Upper lobe of left lung (tissue), 6 donors: ENCODE results near the gene SERPINA9. TPM values are rescaled to one million over a fixed set of nuclear protein-coding genes. Genes with fewer than 3 reads are reported as not detected.

Source experiments
- ATAC-seq, 2 donors: fragments of 200-7000 bp; cut with Tn5 transposase; one replicate each; pipeline ENCODE4 v1.9.1; 2022; ENCODE audit warnings: mild to moderate bottlenecking in 2 of 2, moderate library complexity in 2 of 2; ENCODE audit not compliant: low FRiP score in 2 of 2
- DNase-seq, 2 donors: peaks; one replicate each; pipeline ENCODE4 v3.0.0-alpha.2; 2019 to 2020
- H3K27ac ChIP-seq, 4 donors: fragments of 200-600 bp; sonication (generic); one replicate each; pipeline ENCODE4 v1.5.1; 2016 to 2019
- H3K27me3 ChIP-seq, 4 donors: fragments of 200-600 bp; sonication (generic); one replicate each; pipeline ENCODE4 v1.5.1; 2017 to 2019
- H3K36me3 ChIP-seq, 4 donors: fragments of 200-600 bp; sonication (generic); one replicate each; pipeline ENCODE4 v1.5.1; 2016 to 2019
- H3K4me1 ChIP-seq, 4 donors: fragments of 200-600 bp; sonication (generic); one replicate each; pipeline ENCODE4 v1.5.1; 2018 to 2019
- H3K4me3 ChIP-seq, 4 donors: fragments of 200-600 bp; sonication (generic); one replicate each; pipeline ENCODE4 v1.5.1; 2017 to 2019; ENCODE audit warnings: mild to moderate bottlenecking in 2 of 4, moderate library complexity in 1 of 4
- H3K9me3 ChIP-seq, 4 donors: fragments of 200-600 bp; sonication (generic); one replicate each; pipeline ENCODE4 v1.5.1; 2018 to 2019
- CTCF ChIP-seq, 6 experiments: fragments of 450-650 bp in 4 of 6; fragments of 200-600 bp in 2 of 6; sonication (generic) in 2 of 6; IDR thresholded peaks; one replicate each; pipeline ENCODE4 v1.5.1; 2016 to 2019; ENCODE audit warnings: antibody characterized with exemption in 6 of 6
- EP300 ChIP-seq, 4 donors: sonication (generic); formaldehyde crosslinking; IDR thresholded peaks; one replicate each; pipeline ENCODE4 v1.5.1; 2017; ENCODE audit warnings: antibody characterized with exemption in 4 of 4, control low read depth in 2 of 4
- POLR2A ChIP-seq, 4 donors: fragments of 450-650 bp; IDR thresholded peaks; one replicate each; pipeline ENCODE4 v1.5.1; 2016 to 2017; ENCODE audit warnings: antibody characterized with exemption in 4 of 4, mild to moderate bottlenecking in 2 of 4
- POLR2AphosphoS5 ChIP-seq, 2 donors: sonication (generic); formaldehyde crosslinking; IDR thresholded peaks; one replicate each; pipeline ENCODE4 v1.5.1; 2017; ENCODE audit warnings: antibody characterized with exemption in 2 of 2
- WGBS, 2 donors: methylation state at CpG; one replicate each; pipeline ENCODE4 v1.1.5; 2017 to 2018; 5-methylcytosine and 5-hydroxymethylcytosine counted together
- total RNA-seq, 6 donors: library from RNA; depleted of rRNA in 4 of 6; stranded (reverse); fragments of >200 nt in 4 of 6; gene quantifications; one replicate each; pipeline versions ENCODE4 v1.1.0 to v1.2.1, GENCODE V29; 2016 to 2021
- donor health status: DM: no; HTN: no; CAD: no; lungs with moderate emphysema.
- donor health status: DM: no; HTN: yes; CAD: no; lungs with severe emphysema.

SERPINA9 gene
- total RNA-seq, 6 donors from 2014 or later: 0.14 TPM; not detected in 5

- peak in 1 of 2 donors; percentile 63 for ATAC-seq
- TF ChIP-seq CTCF (IDR thresholded peaks at IDR 0.05) (no peak), EP300 (IDR thresholded peaks at IDR 0.05) (no peak), POLR2A (IDR thresholded peaks at IDR 0.05) (no peak), POLR2AphosphoS5 (IDR thresholded peaks at IDR 0.05) (no peak)
- 81 to 87% methylated on average over 15 to 16 of the region's 16 CpGs for WGBS, 2 donors
Observed at GRCh38 chr14:94473666-94474410, 2.2 kb downstream of the SERPINA9 start.

DNA sequence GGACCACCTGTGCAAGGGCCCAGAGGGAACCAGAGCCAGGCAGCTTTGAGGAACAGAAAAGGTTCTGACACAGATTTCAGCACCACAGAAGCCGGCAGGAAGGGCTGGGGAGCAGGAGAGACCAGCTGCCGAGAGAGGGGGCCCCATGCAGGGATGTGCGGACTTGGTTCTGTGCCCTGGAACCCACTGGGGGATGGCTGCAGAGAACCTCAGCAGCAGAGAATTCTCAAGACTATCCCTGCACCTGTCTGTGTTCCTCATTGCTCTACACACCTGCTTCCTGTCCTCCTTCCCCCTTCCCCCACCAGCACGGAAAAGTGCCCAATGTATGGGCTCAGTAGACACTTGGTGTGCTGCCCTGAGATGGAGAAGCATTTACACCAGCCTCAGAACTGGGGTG, 3.2 kb downstream of the SERPINA9 start:
- ATAC-seq (no peak), DNase-seq (no peak)
- no peaks in the 10 kb centered on the region for H3K36me3 ChIP-seq
- no peaks in the 10 kb centered on the region for H3K9me3 ChIP-seq
- WGBS, 2 donors: 64 to 70% methylated on average over 4 of the region's 4 CpGs
- TF ChIP-seq CTCF (IDR thresholded peaks at IDR 0.05) (no peak), POLR2AphosphoS5 (IDR thresholded peaks at IDR 0.05) (no peak), POLR2A (IDR thresholded peaks at IDR 0.05) (no peak), EP300 (IDR thresholded peaks at IDR 0.05) (no peak)
- no peak overlapping the region for H3K27ac ChIP-seq
- no peaks in the 10 kb centered on the region for H3K4me1 ChIP-seq
- no peaks in the 10 kb centered on the region for H3K27me3 ChIP-seq
- no peak overlapping the region for H3K4me3 ChIP-seq

More at GRCh38 chr14:94473666-94474410, 2.2 kb downstream of the SERPINA9 start:
- Histone ChIP-seq H3K27ac (no peak overlapping the region), H3K4me3 (no peak overlapping the region), H3K36me3 (no peaks in the 10 kb centered on the region), H3K9me3 (peaks cover 2 to 9% (median 8%) of the 10 kb centered on the region in 4 donors), H3K4me1 (no peaks in the 10 kb centered on the region), H3K27me3 (no peaks in the 10 kb centered on the region)
- DNase-seq: peak in 1 of 2 donors; percentile 25

DNA sequence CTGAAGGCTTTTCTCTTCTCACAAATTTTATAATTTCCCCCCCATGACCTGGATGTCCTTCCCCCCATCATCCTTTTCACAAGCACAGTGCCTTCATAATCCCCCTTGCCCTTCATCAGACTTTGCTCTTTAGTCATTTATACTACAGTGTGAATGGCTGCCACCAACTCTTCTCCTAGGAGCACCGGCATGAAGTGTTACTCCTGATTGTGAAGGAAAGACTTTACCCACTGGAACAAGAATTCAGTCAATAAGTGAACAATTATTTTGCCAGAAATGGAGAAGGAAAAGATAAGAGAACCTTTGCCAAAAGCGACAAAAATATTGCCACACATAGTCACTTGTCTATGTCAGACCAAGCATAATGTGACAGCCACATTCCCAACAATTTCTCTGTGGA, 5.0 kb downstream of the SERPINA9 start:
- DNase-seq (no peak), ATAC-seq (no peak)
- no peaks in the 10 kb centered on the region for H3K36me3 ChIP-seq
- TF ChIP-seq POLR2A (IDR thresholded peaks at IDR 0.05) (no peak), POLR2AphosphoS5 (IDR thresholded peaks at IDR 0.05) (no peak)
- no peak overlapping the region for H3K27ac ChIP-seq
- H3K4me3 ChIP-seq: no peak overlapping the region
- WGBS, 2 donors: 91 to 98% methylated on average over 2 of the region's 2 CpGs
- H3K27me3 ChIP-seq: no peaks in the 10 kb centered on the region
- no peaks in the 10 kb centered on the region for H3K9me3 ChIP-seq
- no peaks in the 10 kb centered on the region for H3K4me1 ChIP-seq

GRCh38 chr14:94470311-94470710, 5.7 kb downstream of the SERPINA9 start:
- no peak for DNase-seq
- H3K36me3 ChIP-seq: no peaks in the 10 kb centered on the region
- H3K27me3 ChIP-seq: no peaks in the 10 kb centered on the region
- H3K9me3 ChIP-seq: peaks cover 0 to 3% (median 1%) of the 10 kb centered on the region in 4 donors
- H3K27ac ChIP-seq: no peak overlapping the region
- no peak overlapping the region for H3K4me3 ChIP-seq
- no peak for ATAC-seq
- TF ChIP-seq POLR2AphosphoS5 (IDR thresholded peaks at IDR 0.05): no peak
- no peak for TF ChIP-seq POLR2A (IDR thresholded peaks at IDR 0.05)
- TF ChIP-seq CTCF (IDR thresholded peaks at IDR 0.05): no peak
- TF ChIP-seq EP300 (IDR thresholded peaks at IDR 0.05): no peak
- WGBS, 2 donors: 46 to 74% methylated on average over 2 of the region's 2 CpGs
- H3K4me1 ChIP-seq: no peaks in the 10 kb centered on the region

GRCh38 chr14:94469261-94469660, 6.7 kb downstream of the SERPINA9 start:
- ATAC-seq (no peak), DNase-seq (no peak)
- no peaks in the 10 kb centered on the region for H3K4me1 ChIP-seq
- H3K36me3 ChIP-seq: no peaks in the 10 kb centered on the region
- H3K27me3 ChIP-seq: no peaks in the 10 kb centered on the region
- no peak overlapping the region for H3K4me3 ChIP-seq
- H3K27ac ChIP-seq: no peak overlapping the region
- no peak for TF ChIP-seq POLR2A (IDR thresholded peaks at IDR 0.05)
- TF ChIP-seq EP300 (IDR thresholded peaks at IDR 0.05): no peak
- TF ChIP-seq POLR2AphosphoS5 (IDR thresholded peaks at IDR 0.05): no peak
- no peak for TF ChIP-seq CTCF (IDR thresholded peaks at IDR 0.05)
- peaks cover 0 to 14% (median 9%) of the 10 kb centered on the region in 4 donors for H3K9me3 ChIP-seq
- WGBS, 2 donors: 80 to 85% methylated on average over 3 of the region's 3 CpGs
